Effector memory CD4-positive, alpha-beta T cell (primary cell): ENCODE data around the gene GTF2A1.

ENCODE experiments used
- DNase-seq, 3 donors: peaks; one replicate each; pipeline ENCODE4 v3.0.0-alpha.2; 2020
- H3K27ac ChIP-seq: 2 replicates; pipeline ENCODE4 v1.7.0; 2013; ENCODE audit warnings: mild to moderate bottlenecking, low read length, moderate library complexity; ENCODE audit not compliant: insufficient read depth, poor library complexity, severe bottlenecking
- H3K27me3 ChIP-seq: replicated peaks from 2 replicates; pipeline ENCODE4 v1.7.0; 2013; ENCODE audit warnings: mild to moderate bottlenecking, low read length; ENCODE audit not compliant: insufficient read depth, control insufficient read depth, poor library complexity, severe bottlenecking
- H3K36me3 ChIP-seq: 2 replicates; pipeline ENCODE4 v1.7.0; 2013; ENCODE audit warnings: mild to moderate bottlenecking, low read length, moderate library complexity; ENCODE audit not compliant: control insufficient read depth, insufficient read depth
- H3K4me1 ChIP-seq: 2 replicates; pipeline ENCODE4 v1.7.0; 2013; ENCODE audit warnings: low read length, mild to moderate bottlenecking; ENCODE audit not compliant: control insufficient read depth, insufficient read depth, poor library complexity, severe bottlenecking
- H3K4me3 ChIP-seq: 2 replicates; pipeline ENCODE4 v1.7.0; 2013; ENCODE audit warnings: low read length, low read depth, mild to moderate bottlenecking; ENCODE audit not compliant: insufficient read depth, poor library complexity, severe bottlenecking
- H3K9me3 ChIP-seq: 2 replicates; pipeline ENCODE4 v1.7.0; 2013; ENCODE audit warnings: mild to moderate bottlenecking, low read length, moderate library complexity; ENCODE audit not compliant: control insufficient read depth
- total RNA-seq, 3 donors: gene quantifications; one replicate each; lab custom pipeline; 2026; lab: John Stamatoyannopoulos, UW

GTF2A1 gene
- 45.9 to 52.2 (median 46.2) reads per million in 3 donors for total RNA-seq

GRCh38 chr14:81220830-81221578, at the start of gene GTF2A1:
Gene GTF2A1, minus strand, starts transcription at chr14:81220959. Its CDS starts 441 bp downstream, at chr14:81220518.
- H3K27me3 ChIP-seq = no peaks in the 10 kb centered on the region
- H3K4me1 ChIP-seq = peaks cover 12% of the 10 kb centered on the region
- H3K9me3 ChIP-seq = no peaks in the 10 kb centered on the region
- H3K27ac ChIP-seq = peak within 1 kb of the TSS; percentile 94
- peaks cover 2% of the 10 kb centered on the region for H3K36me3 ChIP-seq
- peak within 1 kb of the TSS; percentile 99 for H3K4me3 ChIP-seq
- peak; percentile 92 to 97 (median 94) for DNase-seq

GRCh38 chr14:81269979-81270375, 49.2 kb upstream of the GTF2A1 start:
- Histone ChIP-seq H3K27ac (no peak overlapping the region), H3K4me1 (no peaks in the 10 kb centered on the region), H3K9me3 (no peaks in the 10 kb centered on the region), H3K27me3 (no peaks in the 10 kb centered on the region), H3K4me3 (no peak overlapping the region), H3K36me3 (no peaks in the 10 kb centered on the region)
- DNase-seq = no peak

DNA sequence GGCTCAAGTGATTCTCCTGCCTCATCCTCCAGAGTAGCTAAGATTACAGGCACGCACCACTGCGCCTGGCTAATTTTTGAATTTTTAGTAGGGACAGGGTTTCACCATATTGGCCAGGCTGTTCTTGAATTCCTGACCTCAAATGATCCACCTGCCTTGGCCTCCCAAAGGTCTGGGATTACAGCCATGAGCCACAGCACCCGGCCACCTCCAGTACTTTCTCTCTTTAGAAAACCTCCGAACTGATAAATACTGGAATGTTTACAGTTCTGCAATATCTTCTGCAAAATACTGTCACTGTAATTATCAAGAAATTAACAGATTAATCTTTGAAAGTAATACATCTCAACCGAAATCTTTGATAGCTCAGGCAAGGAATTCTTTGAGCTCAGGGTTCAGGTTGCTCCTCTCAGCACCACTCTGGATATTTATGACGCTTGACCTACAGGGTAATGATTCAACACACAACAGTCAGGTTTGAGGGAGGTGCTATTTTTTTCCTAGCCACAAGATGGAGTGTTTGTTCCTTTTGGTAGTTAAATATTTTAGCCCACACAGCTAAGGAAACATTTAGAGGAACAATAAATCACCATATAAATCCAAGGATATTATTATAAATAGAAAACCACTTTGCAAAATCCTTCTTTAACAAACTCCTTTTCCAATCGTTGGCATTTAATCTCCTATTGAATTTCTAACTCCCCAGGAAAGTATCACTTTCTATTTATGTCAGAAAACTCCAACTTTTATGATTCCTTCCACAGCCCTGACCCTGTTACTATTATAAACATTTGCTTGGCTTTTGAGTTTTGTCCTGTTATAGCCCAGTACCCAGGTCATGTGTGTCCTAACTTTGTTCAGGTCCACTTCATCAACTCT, 48.6 kb upstream of the GTF2A1 start:
- DNase-seq = no peak
- H3K36me3 ChIP-seq = no peaks in the 10 kb centered on the region
- H3K4me3 ChIP-seq = no peak overlapping the region
- no peaks in the 10 kb centered on the region for H3K4me1 ChIP-seq
- H3K9me3 ChIP-seq = no peaks in the 10 kb centered on the region
- H3K27me3 ChIP-seq = no peaks in the 10 kb centered on the region
- H3K27ac ChIP-seq = no peak overlapping the region

GRCh38 chr14:81268016-81268416, 47.3 kb upstream of the GTF2A1 start:
- Histone ChIP-seq H3K36me3 (no peaks in the 10 kb centered on the region), H3K27me3 (no peaks in the 10 kb centered on the region), H3K4me3 (no peak overlapping the region), H3K4me1 (no peaks in the 10 kb centered on the region), H3K9me3 (no peaks in the 10 kb centered on the region), H3K27ac (no peak overlapping the region)
- no peak for DNase-seq

GRCh38 chr14:81265636-81266169, 44.9 kb upstream of the GTF2A1 start:
- H3K27ac ChIP-seq = no peak overlapping the region
- H3K9me3 ChIP-seq = no peaks in the 10 kb centered on the region
- no peak overlapping the region for H3K4me3 ChIP-seq
- H3K36me3 ChIP-seq = no peaks in the 10 kb centered on the region
- DNase-seq = no peak
- H3K27me3 ChIP-seq = no peaks in the 10 kb centered on the region
- H3K4me1 ChIP-seq = no peaks in the 10 kb centered on the region

GRCh38 chr14:81264671-81265070, 43.9 kb upstream of the GTF2A1 start:
- Histone ChIP-seq H3K4me1 (no peaks in the 10 kb centered on the region), H3K4me3 (no peak overlapping the region), H3K36me3 (no peaks in the 10 kb centered on the region), H3K9me3 (no peaks in the 10 kb centered on the region), H3K27me3 (no peaks in the 10 kb centered on the region), H3K27ac (no peak overlapping the region)
- no peak for DNase-seq

DNA sequence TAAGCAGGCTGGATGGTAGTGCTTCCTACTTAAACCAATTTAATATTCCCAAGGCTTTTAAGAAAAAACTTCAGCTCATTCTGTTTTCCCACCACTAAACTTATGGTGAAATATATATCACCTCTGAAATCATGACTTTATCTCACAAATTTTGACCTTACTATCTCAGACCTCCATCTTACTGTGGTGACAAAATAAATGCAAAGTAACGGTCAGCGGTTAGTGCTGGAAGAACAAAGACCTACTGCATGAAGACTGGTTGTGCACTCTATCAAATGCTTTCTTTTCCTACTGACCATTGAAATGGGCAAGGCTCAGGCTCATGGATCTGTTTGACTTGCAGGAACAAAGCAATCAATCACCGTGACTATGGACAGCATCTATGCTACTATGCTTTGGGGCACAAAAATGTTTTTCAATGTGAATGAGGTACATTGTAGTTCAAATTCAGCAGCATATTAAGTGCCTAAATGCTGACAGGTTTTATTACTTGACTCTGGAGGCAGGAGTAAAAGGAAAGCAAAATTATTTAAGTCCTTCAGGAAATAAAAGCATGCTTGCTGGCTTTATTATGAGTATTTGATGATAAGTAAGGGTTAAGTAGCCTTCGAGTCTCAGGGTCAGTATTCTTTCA, 43.1 kb upstream of the GTF2A1 start:
- DNase-seq = no peak
- no peak overlapping the region for H3K4me3 ChIP-seq
- no peaks in the 10 kb centered on the region for H3K27me3 ChIP-seq
- H3K4me1 ChIP-seq = no peaks in the 10 kb centered on the region
- H3K36me3 ChIP-seq = no peaks in the 10 kb centered on the region
- no peaks in the 10 kb centered on the region for H3K9me3 ChIP-seq
- no peak overlapping the region for H3K27ac ChIP-seq

- DNase-seq = no peak
- Histone ChIP-seq H3K27me3 (no peaks in the 10 kb centered on the region), H3K9me3 (no peaks in the 10 kb centered on the region), H3K36me3 (no peaks in the 10 kb centered on the region), H3K27ac (no peak overlapping the region), H3K4me3 (no peak overlapping the region), H3K4me1 (no peaks in the 10 kb centered on the region)
These were observed 40.4 kb upstream of the GTF2A1 start for GRCh38 chr14:81261176-81261575.

- Histone ChIP-seq H3K36me3 (no peaks in the 10 kb centered on the region), H3K27ac (no peak overlapping the region), H3K27me3 (no peaks in the 10 kb centered on the region), H3K4me3 (no peak overlapping the region), H3K9me3 (no peaks in the 10 kb centered on the region), H3K4me1 (no peaks in the 10 kb centered on the region)
- DNase-seq = no peak
These were observed 40.0 kb upstream of the GTF2A1 start for GRCh38 chr14:81260732-81261131.
